Sigmoid colon (tissue), 4 donors: ENCODE data around the gene H6PD.

ENCODE experiments used
- EP300 ChIP-seq, 4 donors: sonication (generic); formaldehyde crosslinking; IDR thresholded peaks; one replicate each; pipeline ENCODE4 v1.6.1; 2017; ENCODE audit warnings: antibody characterized with exemption in 4 of 4
- POLR2A ChIP-seq, 2 donors: fragments of 450-650 bp; IDR thresholded peaks; one replicate each; pipeline ENCODE4 v1.6.1; 2016; ENCODE audit warnings: antibody characterized with exemption in 2 of 2, mild to moderate bottlenecking in 2 of 2, moderate library complexity in 2 of 2
- POLR2AphosphoS5 ChIP-seq, 4 donors: sonication (generic); formaldehyde crosslinking; IDR thresholded peaks; one replicate each; pipeline ENCODE4 v1.6.1; 2017; ENCODE audit warnings: antibody characterized with exemption in 4 of 4
- TF ChIP-seq, protein P1 (sequence below), 4 experiments: fragments of 450-650 bp in 3 of 4; fragments of 200-600 bp in 1 of 4; IDR thresholded peaks; one replicate each; pipeline ENCODE4 v1.5.1; 2016 to 2019; ENCODE audit warnings: antibody characterized with exemption in 4 of 4, mild to moderate bottlenecking in 3 of 4, moderate library complexity in 2 of 4

DNA sequence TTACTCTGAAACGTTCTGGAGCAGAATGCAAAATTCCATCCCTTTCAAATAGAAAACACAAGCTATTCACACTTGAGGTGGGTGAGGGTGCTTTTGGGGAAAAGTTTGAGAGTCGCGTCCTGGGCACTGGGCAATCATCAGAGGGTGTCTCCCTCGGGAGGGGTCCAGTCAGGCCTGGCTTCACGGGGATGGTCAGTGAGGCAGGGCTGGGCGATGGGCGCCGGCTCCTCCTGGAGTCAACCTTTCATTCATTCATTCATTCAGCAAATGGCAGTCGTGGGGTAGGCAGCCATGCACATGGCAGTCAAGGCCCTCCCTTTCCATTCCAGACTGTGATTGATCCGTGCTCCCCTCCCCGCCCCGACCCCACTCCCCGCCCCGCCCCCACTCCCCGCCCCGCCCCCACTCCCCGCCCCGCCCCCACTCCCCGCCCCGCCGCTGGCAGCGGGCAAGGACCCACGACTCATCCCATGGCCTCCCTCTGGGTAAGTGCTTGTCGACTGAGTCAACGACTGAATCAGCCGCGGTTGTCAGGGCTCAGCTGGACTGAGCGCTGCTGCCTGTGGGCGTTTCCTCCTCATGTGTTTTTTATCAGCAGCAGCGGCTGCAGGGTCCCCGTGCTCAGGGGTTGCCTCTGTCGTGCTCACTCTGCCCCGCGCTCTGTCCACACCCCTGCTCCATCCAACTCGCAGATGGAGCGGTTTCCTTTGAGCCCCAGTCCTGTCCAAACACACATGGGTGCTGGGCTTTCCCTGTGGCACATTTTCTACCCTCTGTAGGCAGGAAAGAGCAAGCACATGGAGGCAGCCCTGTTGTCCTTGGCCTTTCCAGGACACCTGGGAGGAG, 45.7 kb downstream of the H6PD start:
- TF ChIP-seq, protein P1, sequence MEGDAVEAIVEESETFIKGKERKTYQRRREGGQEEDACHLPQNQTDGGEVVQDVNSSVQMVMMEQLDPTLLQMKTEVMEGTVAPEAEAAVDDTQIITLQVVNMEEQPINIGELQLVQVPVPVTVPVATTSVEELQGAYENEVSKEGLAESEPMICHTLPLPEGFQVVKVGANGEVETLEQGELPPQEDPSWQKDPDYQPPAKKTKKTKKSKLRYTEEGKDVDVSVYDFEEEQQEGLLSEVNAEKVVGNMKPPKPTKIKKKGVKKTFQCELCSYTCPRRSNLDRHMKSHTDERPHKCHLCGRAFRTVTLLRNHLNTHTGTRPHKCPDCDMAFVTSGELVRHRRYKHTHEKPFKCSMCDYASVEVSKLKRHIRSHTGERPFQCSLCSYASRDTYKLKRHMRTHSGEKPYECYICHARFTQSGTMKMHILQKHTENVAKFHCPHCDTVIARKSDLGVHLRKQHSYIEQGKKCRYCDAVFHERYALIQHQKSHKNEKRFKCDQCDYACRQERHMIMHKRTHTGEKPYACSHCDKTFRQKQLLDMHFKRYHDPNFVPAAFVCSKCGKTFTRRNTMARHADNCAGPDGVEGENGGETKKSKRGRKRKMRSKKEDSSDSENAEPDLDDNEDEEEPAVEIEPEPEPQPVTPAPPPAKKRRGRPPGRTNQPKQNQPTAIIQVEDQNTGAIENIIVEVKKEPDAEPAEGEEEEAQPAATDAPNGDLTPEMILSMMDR (IDR thresholded peaks at IDR 0.05): no peak
- TF ChIP-seq POLR2A (IDR thresholded peaks at IDR 0.05) (no peak), EP300 (IDR thresholded peaks at IDR 0.05) (no peak), POLR2AphosphoS5 (IDR thresholded peaks at IDR 0.05) (no peak)
